SU-DHL-6 (cell line): ENCODE data around the gene RBMS3.

Experiments used
- H2AFZ ChIP-seq: fragments of 200-600 bp; sonication (generic); 2 replicates; pipeline ENCODE4 v1.6.1; 2014; ENCODE audit warnings: low read depth, mild to moderate bottlenecking, moderate library complexity, mixed read lengths, antibody characterized with exemption, low read length; ENCODE audit not compliant: severe bottlenecking
- H3F3A ChIP-seq: fragments of 200-600 bp; shearing (Covaris generic); 2 replicates; pipeline ENCODE4 v1.6.0; 2016; ENCODE audit warnings: antibody characterized with exemption, mild to moderate bottlenecking; ENCODE audit not compliant: insufficient read depth
- H3K27ac ChIP-seq: fragments of 200-600 bp; sonication (generic); 2 replicates; pipeline ENCODE4 v1.5.1; 2016; ENCODE audit warnings: low read depth, mild to moderate bottlenecking, low read length, moderate library complexity, mixed read lengths
- H3K27me3 ChIP-seq: fragments of 200-600 bp; sonication (generic), shearing (Covaris generic); 2 replicates; pipeline ENCODE4 v1.6.0; 2014; ENCODE audit warnings: mild to moderate bottlenecking, low read length
- H3K36me3 ChIP-seq: fragments of 200-600 bp; sonication (generic); 2 replicates; pipeline ENCODE4 v1.6.1; 2014; ENCODE audit warnings: mild to moderate bottlenecking, low read length, mixed read lengths
- H3K4me2 ChIP-seq: fragments of 300-600, 200-600 bp; shearing (Covaris generic), sonication (generic); 2 replicates; pipeline ENCODE4 v1.6.0; 2014; ENCODE audit warnings: low read length, low read depth, mild to moderate bottlenecking; ENCODE audit not compliant: poor library complexity, severe bottlenecking
- H3K4me3 ChIP-seq: fragments of 200-600 bp; sonication (generic); 2 replicates; pipeline ENCODE4 v1.5.1; 2014; ENCODE audit warnings: antibody characterized with exemption, low read length, mild to moderate bottlenecking, mixed read lengths; ENCODE audit not compliant: insufficient read depth, poor library complexity, severe bottlenecking
- H3K79me2 ChIP-seq: fragments of 200-600 bp; sonication (generic); 2 replicates; pipeline ENCODE4 v1.6.1; 2014; ENCODE audit warnings: mild to moderate bottlenecking, low read length, moderate library complexity; ENCODE audit not compliant: insufficient read depth
- H3K9ac ChIP-seq: fragments of 200-600 bp; sonication (generic); 2 replicates; pipeline ENCODE4 v1.7.0; 2014; ENCODE audit warnings: mild to moderate bottlenecking, low read length
- H3K9me2 ChIP-seq: fragments of 200-600 bp; sonication (generic); replicated peaks from 2 replicates; pipeline ENCODE4 v1.6.1; 2014; ENCODE audit warnings: low read length; ENCODE audit not compliant: insufficient read depth
- H3K9me3 ChIP-seq: fragments of 200-600 bp; sonication (generic); 2 replicates; pipeline ENCODE4 v1.6.1; 2014; ENCODE audit warnings: low read length, mixed read lengths; ENCODE audit not compliant: insufficient read depth
- H4K20me1 ChIP-seq: fragments of 200-600 bp; sonication (generic); 2 replicates; pipeline ENCODE4 v1.6.1; 2014; ENCODE audit warnings: low read depth, mild to moderate bottlenecking, antibody characterized with exemption, low read length, moderate library complexity, mixed read lengths
- CTCF ChIP-seq: fragments of 200-600 bp; sonication (generic); IDR thresholded peaks from one replicate; pipeline ENCODE4 v1.5.1; 2017; ENCODE audit warnings: antibody characterized with exemption, mild to moderate bottlenecking, low read length, moderate library complexity; ENCODE audit not compliant: insufficient read depth, poor library complexity, severe bottlenecking
- EZH2phosphoT487 ChIP-seq: fragments of 200-600 bp; sonication (generic), shearing (Covaris generic); conservative IDR thresholded peaks from 2 replicates; pipeline ENCODE4 v1.6.1; 2018; ENCODE audit warnings: mild to moderate bottlenecking, antibody characterized with exemption, low read length, moderate library complexity, mixed read lengths

RBMS3 gene

GRCh38 chr3:30026851-30027250 is 746.0 kb downstream of the RBMS3 start:
- no peaks in the 10 kb centered on the region for H3F3A ChIP-seq
- H3K36me3 ChIP-seq, result no peaks in the 10 kb centered on the region
- H3K79me2 ChIP-seq, result no peaks in the 10 kb centered on the region
- no peak overlapping the region for H3K27ac ChIP-seq
- H3K9me3 ChIP-seq, result no peaks in the 10 kb centered on the region
- H3K9me2 ChIP-seq, result no peaks in the 10 kb centered on the region
- no peak overlapping the region for H2AFZ ChIP-seq
- no peak overlapping the region for H3K9ac ChIP-seq
- no peak overlapping the region for H3K4me2 ChIP-seq
- no peaks in the 10 kb centered on the region for H4K20me1 ChIP-seq
- no peak overlapping the region for H3K4me3 ChIP-seq
- H3K27me3 ChIP-seq, result no peaks in the 10 kb centered on the region
- TF ChIP-seq EZH2phosphoT487 (no peak), CTCF (no peak)

- H3F3A ChIP-seq, result no peaks in the 10 kb centered on the region
- no peaks in the 10 kb centered on the region for H3K79me2 ChIP-seq
- no peak overlapping the region for H3K9ac ChIP-seq
- no peak overlapping the region for H3K27ac ChIP-seq
- H4K20me1 ChIP-seq, result no peaks in the 10 kb centered on the region
- no peak overlapping the region for H3K4me3 ChIP-seq
- no peaks in the 10 kb centered on the region for H3K9me2 ChIP-seq
- H3K27me3 ChIP-seq, result no peaks in the 10 kb centered on the region
- no peaks in the 10 kb centered on the region for H3K9me3 ChIP-seq
- no peak overlapping the region for H2AFZ ChIP-seq
- TF ChIP-seq EZH2phosphoT487 (no peak), CTCF (no peak)
- no peaks in the 10 kb centered on the region for H3K36me3 ChIP-seq
- no peak overlapping the region for H3K4me2 ChIP-seq
Measured at GRCh38 chr3:30034246-30034991, 753.5 kb downstream of the RBMS3 start.

GRCh38 chr3:30035935-30036567 is 755.2 kb downstream of the RBMS3 start:
- Histone ChIP-seq H3K9me2 (no peaks in the 10 kb centered on the region), H3K27ac (no peak overlapping the region), H2AFZ (no peak overlapping the region), H3K79me2 (no peaks in the 10 kb centered on the region), H3K4me3 (no peak overlapping the region), H3K27me3 (no peaks in the 10 kb centered on the region), H3K4me2 (no peak overlapping the region), H4K20me1 (no peaks in the 10 kb centered on the region), H3K36me3 (no peaks in the 10 kb centered on the region), H3K9ac (no peak overlapping the region), H3K9me3 (no peaks in the 10 kb centered on the region), H3F3A (no peaks in the 10 kb centered on the region)
- no peak for TF ChIP-seq CTCF
- TF ChIP-seq EZH2phosphoT487, result no peak
